Adrenal gland (tissue), 5 donors: ENCODE results near the gene BOK.

Experiments used
- POLR2A ChIP-seq, 2 donors: fragments of 450-650 bp; IDR thresholded peaks; one replicate each; pipeline ENCODE4 v1.6.1; 2017; ENCODE audit warnings: antibody characterized with exemption in 2 of 2, mild to moderate bottlenecking in 2 of 2, moderate library complexity in 1 of 2
- TF ChIP-seq, protein P1 (sequence below), 6 experiments: fragments of 450-650 bp in 4 of 6; fragments of 200-600 bp in 2 of 6; sonication (generic) in 1 of 6; IDR thresholded peaks; 1 replicate in 5 of 6; 2 replicates in 1 of 6; pipeline versions ENCODE4 v1.5.1 to v1.8.0; 2016 to 2021; ENCODE audit warnings: antibody characterized with exemption in 6 of 6, mild to moderate bottlenecking in 2 of 6, moderate library complexity in 1 of 6
- donor health status: DM: no; HTN: no; CAD: no.

DNA sequence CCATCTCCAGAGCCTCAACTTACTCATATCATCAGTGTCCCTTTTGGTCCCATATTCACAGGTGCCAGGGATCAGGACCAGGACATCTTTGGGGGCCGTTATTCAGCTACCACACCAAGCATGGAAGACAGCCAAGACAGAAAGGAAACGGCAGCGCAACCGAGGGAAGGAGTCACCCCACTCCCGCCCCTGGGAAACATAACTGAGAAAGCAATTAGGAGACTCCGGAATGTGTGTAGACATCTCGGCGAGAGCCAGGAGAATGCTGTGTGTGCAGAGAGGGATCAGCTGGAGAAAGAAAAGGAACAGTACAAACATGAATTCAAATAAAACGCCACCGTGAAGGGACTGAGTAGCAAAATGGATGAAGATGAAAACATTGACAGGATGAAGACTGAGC is 13.4 kb upstream of the BOK start:
- TF ChIP-seq, protein P1, sequence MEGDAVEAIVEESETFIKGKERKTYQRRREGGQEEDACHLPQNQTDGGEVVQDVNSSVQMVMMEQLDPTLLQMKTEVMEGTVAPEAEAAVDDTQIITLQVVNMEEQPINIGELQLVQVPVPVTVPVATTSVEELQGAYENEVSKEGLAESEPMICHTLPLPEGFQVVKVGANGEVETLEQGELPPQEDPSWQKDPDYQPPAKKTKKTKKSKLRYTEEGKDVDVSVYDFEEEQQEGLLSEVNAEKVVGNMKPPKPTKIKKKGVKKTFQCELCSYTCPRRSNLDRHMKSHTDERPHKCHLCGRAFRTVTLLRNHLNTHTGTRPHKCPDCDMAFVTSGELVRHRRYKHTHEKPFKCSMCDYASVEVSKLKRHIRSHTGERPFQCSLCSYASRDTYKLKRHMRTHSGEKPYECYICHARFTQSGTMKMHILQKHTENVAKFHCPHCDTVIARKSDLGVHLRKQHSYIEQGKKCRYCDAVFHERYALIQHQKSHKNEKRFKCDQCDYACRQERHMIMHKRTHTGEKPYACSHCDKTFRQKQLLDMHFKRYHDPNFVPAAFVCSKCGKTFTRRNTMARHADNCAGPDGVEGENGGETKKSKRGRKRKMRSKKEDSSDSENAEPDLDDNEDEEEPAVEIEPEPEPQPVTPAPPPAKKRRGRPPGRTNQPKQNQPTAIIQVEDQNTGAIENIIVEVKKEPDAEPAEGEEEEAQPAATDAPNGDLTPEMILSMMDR (IDR thresholded peaks at IDR 0.05), result no peak
- no peak for TF ChIP-seq POLR2A (IDR thresholded peaks at IDR 0.05)
